Activated T-cell treated with anti-CD3 and anti-CD28 coated beads, Interleukin-2, amount 50 U/mL, for 72 hours (primary cell): ENCODE results near the gene JUND. TPM values are rescaled to one million over a fixed set of nuclear protein-coding genes. Genes with fewer than 3 reads are reported as not detected.
A peak's percentile ranks its signal among the peaks of the same experiment; 100 is the strongest.

ENCODE experiments used
- ATAC-seq, 2 donors: fragments of 150-1000 bp; cut with Tn5 transposase; replicated peaks in 1 of 2; 2 replicates each; pipeline ENCODE4 v1.10.0; 2021; ENCODE audit warnings: moderate library complexity in 2 of 2, mild to moderate bottlenecking in 1 of 2
- DNase-seq, 2 donors: peaks; one replicate each; pipeline ENCODE4 v3.0.0; 2021 to 2022; ENCODE audit warnings: mixed read lengths in 1 of 2
- H3K27ac Mint-ChIP-seq: one replicate; pipeline ENCODE4 v1.8.0; 2022; ENCODE audit warnings: mild to moderate bottlenecking, moderate library complexity, mixed read lengths
- H3K27me3 Mint-ChIP-seq: one replicate; pipeline ENCODE4 v1.8.0; 2022; ENCODE audit warnings: low read depth, mixed read lengths
- H3K36me3 Mint-ChIP-seq, 2 donors: one replicate each; pipeline ENCODE4 v1.8.0; 2022; ENCODE audit warnings: mixed read lengths in 2 of 2, mild to moderate bottlenecking in 1 of 2; ENCODE audit not compliant: insufficient read depth in 2 of 2
- H3K4me1 Mint-ChIP-seq: one replicate; pipeline ENCODE4 v1.8.0; 2022; ENCODE audit warnings: low read depth, mixed read lengths
- H3K4me3 Mint-ChIP-seq, 2 donors: one replicate each; pipeline ENCODE4 v1.8.0; 2022; ENCODE audit warnings: mild to moderate bottlenecking in 2 of 2, mixed read lengths in 2 of 2, moderate library complexity in 2 of 2
- H3K9me3 Mint-ChIP-seq, 2 donors: one replicate each; pipeline ENCODE4 v1.8.0; 2022; ENCODE audit warnings: mixed read lengths in 2 of 2
- total RNA-seq, 2 donors: library from RNA; stranded (reverse); gene quantifications; one replicate each; pipeline ENCODE4 v1.2.3, GENCODE V29; 2022

Gene JUND
- total RNA-seq, 2 donors from 2014 or later = 197 to 235 TPM

- peak; percentile 20 to 26 for ATAC-seq
- peak; percentile 86 to 87 for DNase-seq
- Mint-ChIP-seq H3K36me3 (peaks cover 15 to 25% of the 10 kb centered on the region in 2 donors), H3K27me3 (no peaks in the 10 kb centered on the region), H3K9me3 (no peaks in the 10 kb centered on the region), H3K4me1 (peaks cover 61% of the 10 kb centered on the region), H3K27ac (peak overlapping the region; percentile 95), H3K4me3 (peak overlapping the region; percentile 97 to 99)
Measured at GRCh38 chr19:18280247-18281081, 958 bp downstream of the JUND start.

- DNase-seq (peak; percentile 94 to 95), ATAC-seq (peak; percentile 38 to 41)
- peak overlapping the region; percentile 89 for H3K27ac Mint-ChIP-seq
- H3K4me3 Mint-ChIP-seq = peak overlapping the region; percentile 97 to 99
- H3K27me3 Mint-ChIP-seq = no peaks in the 10 kb centered on the region
- H3K36me3 Mint-ChIP-seq = peaks cover 15 to 22% of the 10 kb centered on the region in 2 donors
- no peaks in the 10 kb centered on the region for H3K9me3 Mint-ChIP-seq
- H3K4me1 Mint-ChIP-seq = peaks cover 61% of the 10 kb centered on the region
Measured at GRCh38 chr19:18279516-18280246, 1.7 kb downstream of the JUND start.

GRCh38 chr19:18279266-18279515, 2.2 kb downstream of the JUND start:
- peak overlapping the region; percentile 97 to 99 for H3K4me3 Mint-ChIP-seq
- H3K9me3 Mint-ChIP-seq = no peaks in the 10 kb centered on the region
- ATAC-seq (no peak), DNase-seq (no peak)
- peaks cover 15 to 22% of the 10 kb centered on the region in 2 donors for H3K36me3 Mint-ChIP-seq
- H3K27ac Mint-ChIP-seq = peak overlapping the region; percentile 89
- no peaks in the 10 kb centered on the region for H3K27me3 Mint-ChIP-seq
- peaks cover 60% of the 10 kb centered on the region for H3K4me1 Mint-ChIP-seq

- peaks cover 58% of the 10 kb centered on the region for H3K4me1 Mint-ChIP-seq
- no peak for ATAC-seq
- peak; percentile 50 to 68 for DNase-seq
- H3K36me3 Mint-ChIP-seq = peaks cover 15 to 22% of the 10 kb centered on the region in 2 donors
- H3K9me3 Mint-ChIP-seq = no peaks in the 10 kb centered on the region
- H3K27me3 Mint-ChIP-seq = no peaks in the 10 kb centered on the region
- peak overlapping the region; percentile 89 for H3K27ac Mint-ChIP-seq
- H3K4me3 Mint-ChIP-seq = peak overlapping the region; percentile 97 to 99
Measured at GRCh38 chr19:18278521-18279265, 2.7 kb downstream of the JUND start.

DNA sequence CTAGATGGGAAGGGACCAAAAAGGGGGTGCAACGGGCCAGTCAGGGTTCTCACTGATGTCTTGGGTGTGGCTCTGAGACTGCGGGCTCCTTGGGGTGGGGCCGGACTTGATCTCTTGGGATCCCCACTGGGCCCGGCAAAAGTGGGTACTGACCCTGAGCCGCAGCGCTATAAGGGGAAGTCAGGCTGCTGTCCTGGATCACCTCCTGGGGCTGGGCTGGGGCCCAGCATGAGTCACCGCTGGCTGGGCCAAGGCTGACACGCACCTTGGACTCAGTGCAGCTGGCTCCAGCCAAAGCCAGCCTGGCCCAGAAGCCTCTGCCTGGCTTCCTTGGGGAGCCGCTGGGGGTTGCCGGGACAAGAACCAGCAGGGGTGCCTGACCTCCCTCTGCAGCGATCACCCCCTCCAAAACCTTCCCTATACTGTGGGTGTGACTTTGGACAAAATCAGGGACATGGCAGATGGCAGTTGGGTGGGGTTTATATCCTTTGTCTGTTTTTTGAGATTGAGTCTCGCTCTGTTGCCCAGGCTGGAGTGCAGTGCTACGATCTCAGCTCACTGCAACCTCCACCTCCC, 6.6 kb downstream of the JUND start:
- peaks cover 10 to 18% of the 10 kb centered on the region in 2 donors for H3K36me3 Mint-ChIP-seq
- peak; percentile 17 to 26 for ATAC-seq
- H3K4me1 Mint-ChIP-seq = peaks cover 44% of the 10 kb centered on the region
- no peak overlapping the region for H3K27ac Mint-ChIP-seq
- no peak overlapping the region for H3K4me3 Mint-ChIP-seq
- peak in 1 of 2 donors; percentile 37 for DNase-seq
- no peaks in the 10 kb centered on the region for H3K9me3 Mint-ChIP-seq
- no peaks in the 10 kb centered on the region for H3K27me3 Mint-ChIP-seq

GRCh38 chr19:18274219-18274780, 7.1 kb downstream of the JUND start, which contains the start of gene IQCN:
Gene IQCN, minus strand, starts transcription at chr19:18274452. Its CDS starts 4,974 bp downstream, at chr19:18269478.
- Mint-ChIP-seq H3K27ac (no peak within 1 kb of the TSS), H3K36me3 (peaks cover 4 to 13% of the 10 kb centered on the region in 2 donors), H3K9me3 (no peaks in the 10 kb centered on the region), H3K4me3 (peak within 1 kb of the TSS in 1 of 2 donors; percentile 29), H3K27me3 (no peaks in the 10 kb centered on the region), H3K4me1 (peaks cover 41% of the 10 kb centered on the region)
- DNase-seq (peak; percentile 31 to 48), ATAC-seq (peak; percentile 26 to 43)

GRCh38 chr19:18273561-18274218, 7.7 kb downstream of the JUND start:
- ATAC-seq = no peak

GRCh38 chr19:18271433-18271841, 10.0 kb downstream of the JUND start:
- Mint-ChIP-seq H3K9me3 (no peaks in the 10 kb centered on the region), H3K4me1 (peaks cover 15% of the 10 kb centered on the region), H3K4me3 (no peak overlapping the region), H3K27me3 (no peaks in the 10 kb centered on the region), H3K27ac (no peak overlapping the region), H3K36me3 (no peaks in the 10 kb centered on the region)
- DNase-seq = no peak
- no peak for ATAC-seq

More at GRCh38 chr19:18273561-18274218, 7.7 kb downstream of the JUND start:
- Mint-ChIP-seq H3K27me3 (no peaks in the 10 kb centered on the region), H3K4me3 (no peak overlapping the region), H3K4me1 (peaks cover 34% of the 10 kb centered on the region), H3K36me3 (peaks cover 1 to 8% of the 10 kb centered on the region in 2 donors), H3K27ac (no peak overlapping the region), H3K9me3 (no peaks in the 10 kb centered on the region)
- DNase-seq = no peak

GRCh38 chr19:18270326-18270725, 11.1 kb downstream of the JUND start:
- H3K27ac Mint-ChIP-seq = no peak overlapping the region
- H3K36me3 Mint-ChIP-seq = no peaks in the 10 kb centered on the region
- peaks cover 11% of the 10 kb centered on the region for H3K4me1 Mint-ChIP-seq
- no peak overlapping the region for H3K4me3 Mint-ChIP-seq
- DNase-seq (no peak), ATAC-seq (no peak)
- H3K9me3 Mint-ChIP-seq = no peaks in the 10 kb centered on the region
- no peaks in the 10 kb centered on the region for H3K27me3 Mint-ChIP-seq

DNA sequence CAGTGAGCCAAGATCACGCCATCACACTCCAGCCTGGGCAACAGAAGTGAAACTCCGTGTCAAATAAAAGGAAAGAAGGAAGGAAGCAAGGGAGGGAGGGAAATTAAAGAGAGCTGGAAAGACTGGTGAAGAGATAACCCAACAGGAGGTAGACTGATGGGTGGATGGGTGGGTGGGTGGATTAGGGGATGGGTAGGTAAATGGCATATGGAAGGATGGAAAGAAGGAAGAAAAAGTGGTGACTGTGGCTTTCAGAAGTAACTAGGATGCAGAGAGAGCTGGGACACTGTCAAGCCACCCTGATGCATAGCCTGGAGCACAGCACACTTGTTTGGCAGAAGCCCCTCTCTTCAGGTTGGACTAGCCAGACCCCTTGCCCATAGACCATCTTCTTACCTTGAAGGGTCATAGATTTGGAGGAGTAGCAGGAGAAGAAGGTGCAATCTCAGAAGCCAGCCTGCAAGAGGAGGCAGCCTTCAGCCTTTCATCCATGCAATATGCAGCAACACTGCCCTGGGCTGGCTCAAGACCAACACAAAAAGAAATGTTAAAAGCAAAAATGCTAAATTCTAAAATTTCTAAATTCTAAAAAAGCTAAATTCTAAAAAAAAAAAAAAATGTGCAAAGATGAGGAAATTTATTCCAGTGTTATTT, 12.2 kb downstream of the JUND start:
- DNase-seq = no peak
- no peak for ATAC-seq
- Mint-ChIP-seq H3K9me3 (no peaks in the 10 kb centered on the region), H3K27me3 (no peaks in the 10 kb centered on the region), H3K27ac (peak overlapping the region; percentile 69), H3K4me1 (no peaks in the 10 kb centered on the region), H3K4me3 (no peak overlapping the region), H3K36me3 (no peaks in the 10 kb centered on the region)

- Mint-ChIP-seq H3K9me3 (no peaks in the 10 kb centered on the region), H3K27ac (no peak overlapping the region), H3K27me3 (no peaks in the 10 kb centered on the region), H3K4me1 (no peaks in the 10 kb centered on the region), H3K36me3 (no peaks in the 10 kb centered on the region), H3K4me3 (no peak overlapping the region)
- DNase-seq = no peak
- no peak for ATAC-seq
Measured at GRCh38 chr19:18266771-18267686, 14.4 kb downstream of the JUND start.
